Endothelial cell of umbilical vein (primary cell): ENCODE measurements around the gene PRDM16.

Source experiments
- CTCF ChIP-seq, 2 donors: IDR thresholded peaks; 1 replicate in 1 of 2; 2 replicates in 1 of 2; pipeline ENCODE4 v1.5.1; 2011; ENCODE audit warnings: low read length in 2 of 2, mild to moderate bottlenecking in 2 of 2, moderate library complexity in 2 of 2, control low read depth in 1 of 2, inconsistent platforms in 1 of 2, low read depth in 1 of 2; ENCODE audit not compliant: insufficient read depth in 1 of 2; ENCODE audit errors: extremely low read depth in 1 of 2
- FOS ChIP-seq: IDR thresholded peaks from 2 replicates; pipeline ENCODE4 v1.6.1; 2011; ENCODE audit warnings: mild to moderate bottlenecking, low read length, moderate library complexity, borderline replicate concordance; ENCODE audit not compliant: insufficient read depth
- GATA2 ChIP-seq: IDR thresholded peaks from 2 replicates; pipeline ENCODE4 v1.7.0; 2011; ENCODE audit warnings: low read depth, mild to moderate bottlenecking, moderate library complexity, mixed read lengths, low read length; ENCODE audit not compliant: insufficient read length, insufficient read depth
- MAX ChIP-seq: IDR thresholded peaks from 2 replicates; pipeline ENCODE4 v1.6.1; 2011; ENCODE audit not compliant: insufficient read depth, insufficient read length
- POLR2AphosphoS5 ChIP-seq: IDR thresholded peaks from 2 replicates; pipeline ENCODE4 v1.6.1; 2012; ENCODE audit warnings: low read depth, mild to moderate bottlenecking, control low read depth, low read length, moderate library complexity; ENCODE audit not compliant: insufficient read depth

- TF ChIP-seq GATA2 (no peak), CTCF (IDR thresholded peaks at IDR 0.05; ENCODE audit: extremely low read depth in 1 of 2, insufficient read depth in 1 of 2, low read depth in 1 of 2, low read length in 2 of 2) (no peak), MAX (no peak), FOS (no peak), POLR2AphosphoS5 (no peak)
These were observed 5.4 kb upstream of the PRDM16 start for GRCh38 chr1:3063379-3064295.
